Measurements from ENCODE around the gene ZNF683. TPM values are rescaled to one million over a fixed set of nuclear protein-coding genes. Genes with fewer than 3 reads are reported as not detected.
"Not testable (repeated sequence)": the region's sequence is repeated elsewhere in the genome, so short reads cannot be mapped to it uniquely, and the experiment has no call there.

Gene ZNF683
- total RNA-seq, 4 donors from 2014 or later: not detected

- Histone ChIP-seq H3K4me3 (no peak overlapping the region), H3K9me3 (no peaks in the 10 kb centered on the region), H3K27ac (no peak overlapping the region), H3K27me3 (no peaks in the 10 kb centered on the region), H3K4me1 (no peaks in the 10 kb centered on the region), H3K36me3 (no peaks in the 10 kb centered on the region)
- intact Hi-C loops (cut with DNase I; ENCODE audit: low total_unique reads): no loop called here
- TF ChIP-seq POLR2A (IDR thresholded peaks at IDR 0.05) (no peak), CTCF (IDR thresholded peaks at IDR 0.05) (no peak)
- no peak for DNase-seq
Measured at GRCh38 chr1:26387447-26387846, 14.9 kb upstream of the ZNF683 start.

DNA sequence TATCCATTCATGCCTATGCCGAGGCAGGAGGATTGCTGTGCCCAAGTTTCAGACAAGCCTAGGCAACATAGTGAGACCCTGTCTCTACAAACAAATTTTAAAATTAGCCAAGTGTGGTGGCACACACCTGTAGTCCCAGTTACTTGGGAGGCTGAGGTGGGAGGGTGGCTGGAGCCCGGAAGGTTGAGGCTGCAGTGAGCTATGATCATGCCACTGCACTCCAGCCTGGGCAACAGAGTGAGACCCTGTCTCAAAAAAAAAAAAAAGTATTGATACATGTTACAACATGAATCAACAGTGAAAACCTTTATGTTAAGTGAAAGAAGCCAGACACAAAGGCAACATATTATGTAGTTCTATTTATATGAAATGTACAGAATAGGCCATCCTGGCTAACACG is 12.5 kb upstream of the ZNF683 start:
- intact Hi-C loops (cut with DNase I; ENCODE audit: low total_unique reads); H3K4me3 ChIP-seq; H3K4me1 ChIP-seq; H3K9me3 ChIP-seq; H3K27ac ChIP-seq; H3K36me3 ChIP-seq; DNase-seq; H3K27me3 ChIP-seq: not testable (repeated sequence)

GRCh38 chr1:26384076-26384475 is 11.5 kb upstream of the ZNF683 start:
- Histone ChIP-seq H3K27me3 (no peaks in the 10 kb centered on the region), H3K4me1 (no peaks in the 10 kb centered on the region), H3K4me3 (no peak overlapping the region), H3K27ac (no peak overlapping the region), H3K9me3 (no peaks in the 10 kb centered on the region), H3K36me3 (no peaks in the 10 kb centered on the region)
- intact Hi-C loops (cut with DNase I; ENCODE audit: low total_unique reads): no loop called here
- DNase-seq: no peak
- TF ChIP-seq CTCF (IDR thresholded peaks at IDR 0.05): no peak
- TF ChIP-seq POLR2A (IDR thresholded peaks at IDR 0.05): no peak

DNA sequence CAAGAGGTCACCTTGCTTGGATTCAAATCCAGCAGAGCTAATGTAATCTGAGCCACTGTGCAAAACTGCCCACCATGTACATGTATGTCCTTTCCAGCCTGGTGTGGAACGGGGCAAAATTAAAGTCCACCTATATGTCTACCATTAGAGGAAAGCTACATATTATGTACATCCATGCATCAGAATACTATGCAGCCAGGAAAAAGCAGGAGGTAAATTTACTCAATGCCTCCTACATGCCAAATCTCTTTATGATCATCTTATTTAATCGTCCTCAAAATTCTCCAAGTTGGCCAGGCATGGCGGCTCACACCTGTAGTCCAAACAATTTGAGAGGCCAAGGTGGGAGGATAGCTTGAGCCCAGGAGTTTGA is 6.3 kb upstream of the ZNF683 start:
- Histone ChIP-seq H3K27me3 (no peaks in the 10 kb centered on the region), H3K27ac (no peak overlapping the region), H3K4me3 (no peak overlapping the region), H3K36me3 (no peaks in the 10 kb centered on the region), H3K4me1 (no peaks in the 10 kb centered on the region), H3K9me3 (no peaks in the 10 kb centered on the region)
- intact Hi-C loops (cut with DNase I; ENCODE audit: low total_unique reads): no loop called here
- TF ChIP-seq CTCF (IDR thresholded peaks at IDR 0.05) (no peak), POLR2A (IDR thresholded peaks at IDR 0.05) (no peak)
- DNase-seq: no peak

DNA sequence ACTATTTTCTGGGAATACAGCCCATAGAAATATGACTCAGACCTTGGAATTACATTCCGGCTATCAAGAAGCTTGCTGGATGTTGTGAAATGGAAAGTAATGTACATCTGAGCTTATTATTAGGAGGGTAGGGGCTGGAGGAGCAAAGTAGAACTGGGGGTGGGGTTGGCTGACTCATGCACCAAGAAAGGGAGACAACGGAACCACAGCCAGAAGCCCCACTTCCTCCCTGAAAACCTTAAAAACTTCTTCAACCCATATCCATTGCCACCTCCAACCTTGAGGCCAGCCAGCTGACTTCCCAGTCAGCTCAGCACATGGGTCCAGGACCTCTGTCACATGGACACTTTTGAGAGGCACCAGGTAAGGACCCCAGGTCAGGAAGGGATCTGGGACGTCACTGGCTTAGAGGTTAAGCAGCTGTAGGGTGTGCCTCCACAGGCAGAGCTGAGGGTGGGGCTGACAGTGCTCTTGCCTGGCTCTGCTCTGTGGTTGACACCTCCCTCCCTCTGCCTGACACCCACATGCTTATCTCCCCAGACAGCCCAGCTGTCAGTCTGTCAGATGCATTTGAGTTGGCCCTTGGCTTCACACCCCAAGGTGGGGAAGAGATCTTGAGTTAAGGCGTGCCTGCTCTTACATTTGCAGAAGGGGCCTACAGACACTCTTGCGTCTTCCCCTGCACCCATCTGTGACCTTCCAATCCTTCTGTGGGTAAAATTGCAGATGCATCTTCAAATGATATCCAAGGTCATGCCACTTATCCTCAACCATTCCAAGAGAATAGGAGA is 5.7 kb upstream of the ZNF683 start:
- no peak for TF ChIP-seq POLR2A (IDR thresholded peaks at IDR 0.05)
- TF ChIP-seq CTCF (IDR thresholded peaks at IDR 0.05): no peak
- Histone ChIP-seq H3K27me3 (no peaks in the 10 kb centered on the region), H3K36me3 (no peaks in the 10 kb centered on the region), H3K27ac (no peak overlapping the region), H3K4me3 (no peak overlapping the region), H3K4me1 (no peaks in the 10 kb centered on the region), H3K9me3 (no peaks in the 10 kb centered on the region)
- intact Hi-C loops (cut with DNase I; ENCODE audit: low total_unique reads): no loop called here
- no peak for DNase-seq

DNA sequence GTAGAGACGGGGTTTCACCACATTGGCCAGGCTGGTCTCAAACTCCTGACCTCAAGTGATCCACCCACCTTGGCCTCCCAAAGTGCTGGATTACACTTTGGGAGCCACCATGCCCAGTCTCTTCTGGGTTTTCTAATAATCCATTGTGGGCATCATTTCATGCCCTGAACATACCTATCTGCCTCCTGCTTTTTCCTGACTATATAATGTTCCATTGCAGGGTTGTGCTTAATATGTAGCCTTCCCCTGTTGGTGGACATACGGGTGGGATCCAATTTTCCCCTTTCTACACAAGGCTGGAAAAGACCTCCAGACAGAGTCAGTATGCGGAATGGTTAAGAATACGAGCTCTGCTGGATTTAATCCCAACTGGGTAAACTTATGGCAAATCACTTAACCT is 3.5 kb upstream of the ZNF683 start:
- H3K4me3 ChIP-seq: no peak overlapping the region
- no peaks in the 10 kb centered on the region for H3K27me3 ChIP-seq
- no peak overlapping the region for H3K27ac ChIP-seq
- DNase-seq: no peak
- H3K36me3 ChIP-seq: no peaks in the 10 kb centered on the region
- H3K4me1 ChIP-seq: no peaks in the 10 kb centered on the region
- no peaks in the 10 kb centered on the region for H3K9me3 ChIP-seq
- intact Hi-C loops (cut with DNase I; ENCODE audit: low total_unique reads): no loop called here
- TF ChIP-seq CTCF (IDR thresholded peaks at IDR 0.05): no peak
